T1000 (cell line): ENCODE measurements around the gene TAF1L.

Experiments used
- DNase-seq: peaks from one replicate; lab custom pipeline; 2025; ENCODE audit warnings: mixed read lengths; lab: John Stamatoyannopoulos, UW

The TAF1L gene

DNA sequence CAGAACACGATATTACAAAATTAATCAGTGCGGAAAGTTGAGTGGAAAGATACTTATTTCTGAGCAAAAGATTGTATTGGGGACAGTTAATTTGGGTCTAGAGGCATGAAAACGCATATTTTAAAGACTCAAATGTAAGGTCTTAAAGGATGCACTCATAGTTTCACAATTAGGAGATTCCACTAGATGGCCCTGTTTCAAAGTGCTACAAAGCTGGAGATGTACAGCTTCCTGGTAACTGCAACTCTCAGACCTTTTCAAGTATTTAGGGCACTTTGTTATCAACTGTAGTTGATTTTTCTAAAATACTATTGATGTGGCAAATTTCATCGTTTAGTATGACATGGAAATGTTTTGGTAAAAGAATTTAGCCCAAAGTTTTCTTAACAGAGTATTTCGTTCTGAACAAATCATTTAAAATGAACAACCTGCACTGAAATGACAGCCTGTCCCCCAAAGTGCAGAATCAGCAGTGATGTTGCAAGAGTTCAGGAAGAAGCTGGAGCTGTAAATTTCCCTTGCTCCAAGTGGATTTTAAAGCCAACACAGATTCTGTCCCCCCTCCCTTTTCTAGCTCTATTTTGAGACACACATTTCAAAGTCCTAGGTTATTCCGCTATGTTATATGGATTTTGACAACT is 46.3 kb downstream of the TAF1L start:
- DNase-seq = no peak

DNA sequence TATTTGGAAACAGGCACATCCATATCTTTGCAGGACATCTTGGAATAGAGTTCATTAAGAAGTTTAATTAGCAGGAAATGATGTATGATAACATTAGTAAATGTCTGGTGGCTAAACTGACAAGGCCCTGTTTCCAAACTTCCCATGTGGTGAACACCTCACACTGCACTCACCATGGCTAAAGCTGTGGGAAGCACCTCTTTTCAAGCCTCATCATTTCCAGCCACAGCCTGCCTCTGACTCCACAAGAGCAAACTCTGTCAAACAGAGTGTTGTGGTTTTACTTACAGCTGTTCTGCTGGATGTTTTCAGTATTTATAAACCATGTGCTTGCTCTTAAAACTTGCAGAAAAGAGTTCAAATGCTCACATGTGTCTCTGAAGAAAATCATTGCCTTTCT is 47.6 kb downstream of the TAF1L start:
- no peak for DNase-seq

DNA sequence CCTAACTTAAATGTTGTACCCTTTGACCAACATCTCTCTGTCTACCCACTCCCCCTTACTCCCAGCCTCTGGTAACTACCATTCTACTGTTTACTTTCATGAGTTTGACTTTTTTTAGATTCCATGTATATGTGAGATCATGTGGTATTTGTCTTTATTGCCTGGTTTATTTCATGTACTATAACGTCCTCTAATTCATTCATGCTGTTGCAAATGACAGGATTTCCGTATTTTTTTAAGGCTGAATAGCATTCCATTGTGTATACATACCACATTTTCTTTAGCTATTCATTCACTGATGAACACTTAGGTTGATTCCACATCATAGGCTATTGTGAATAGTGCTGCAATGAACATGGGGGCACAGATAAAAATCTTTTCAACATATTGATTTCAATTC is 50.7 kb downstream of the TAF1L start:
- no peak for DNase-seq

DNA sequence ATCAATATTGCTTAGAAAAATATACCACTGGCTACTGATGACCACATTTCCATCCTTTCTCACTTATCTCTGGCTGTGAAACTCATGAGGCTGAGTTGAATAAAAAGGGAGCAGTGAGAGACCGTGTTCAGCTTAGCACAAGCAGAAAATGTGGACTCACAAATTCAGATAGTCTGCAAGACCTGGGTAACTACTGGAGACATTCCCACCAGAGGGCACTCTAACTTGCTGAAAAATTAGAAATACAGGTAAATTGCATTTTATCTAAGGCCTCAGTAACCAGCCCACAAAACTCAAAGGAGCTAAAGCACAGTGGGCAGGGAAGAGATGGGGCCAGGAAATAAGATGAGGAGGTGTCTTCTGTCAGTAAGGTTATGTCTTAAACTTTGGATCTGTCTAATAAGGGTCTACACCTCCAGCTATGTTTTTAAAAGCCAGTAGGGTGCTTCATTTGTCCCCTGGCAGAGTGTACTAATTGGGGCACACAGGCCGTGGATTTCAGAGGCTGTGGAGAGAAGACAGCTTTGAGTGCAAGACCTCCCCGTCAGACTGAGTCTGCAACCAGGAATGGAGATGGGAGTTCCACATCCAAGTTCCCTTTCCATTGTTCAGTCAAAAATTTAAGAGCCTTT is 53.8 kb downstream of the TAF1L start:
- no peak for DNase-seq

DNA sequence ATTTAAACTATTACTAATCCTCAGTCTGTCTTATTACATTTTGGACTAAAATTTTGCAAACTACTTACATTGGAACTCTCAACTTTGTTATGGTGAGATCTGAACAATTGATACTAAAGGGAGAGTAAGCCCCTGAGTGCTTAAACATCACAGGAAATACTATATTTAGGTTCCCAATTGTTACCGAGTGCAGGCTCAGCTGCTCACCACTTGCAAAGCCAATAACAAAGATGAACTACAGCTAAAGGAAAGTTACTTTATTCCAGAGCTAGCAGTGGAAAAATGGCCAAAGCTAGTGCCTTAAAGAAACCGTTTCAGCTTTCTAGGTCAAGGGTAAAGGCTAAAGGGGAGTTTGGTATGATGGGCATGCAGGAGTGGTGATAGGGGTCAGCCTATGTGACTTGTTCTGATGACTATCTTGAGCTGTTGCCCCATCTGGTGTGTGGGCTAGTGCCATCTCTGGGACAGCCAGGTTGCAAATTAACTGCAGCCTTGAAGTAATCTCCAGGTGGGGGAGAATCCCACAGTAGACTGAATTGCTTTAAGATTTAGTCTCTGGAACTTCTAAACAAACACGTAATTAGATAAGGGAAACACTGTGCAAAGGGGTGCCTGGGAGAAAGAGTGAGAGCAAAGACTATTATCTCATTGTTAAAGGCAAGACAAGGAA is 54.7 kb downstream of the TAF1L start:
- no peak for DNase-seq

DNA sequence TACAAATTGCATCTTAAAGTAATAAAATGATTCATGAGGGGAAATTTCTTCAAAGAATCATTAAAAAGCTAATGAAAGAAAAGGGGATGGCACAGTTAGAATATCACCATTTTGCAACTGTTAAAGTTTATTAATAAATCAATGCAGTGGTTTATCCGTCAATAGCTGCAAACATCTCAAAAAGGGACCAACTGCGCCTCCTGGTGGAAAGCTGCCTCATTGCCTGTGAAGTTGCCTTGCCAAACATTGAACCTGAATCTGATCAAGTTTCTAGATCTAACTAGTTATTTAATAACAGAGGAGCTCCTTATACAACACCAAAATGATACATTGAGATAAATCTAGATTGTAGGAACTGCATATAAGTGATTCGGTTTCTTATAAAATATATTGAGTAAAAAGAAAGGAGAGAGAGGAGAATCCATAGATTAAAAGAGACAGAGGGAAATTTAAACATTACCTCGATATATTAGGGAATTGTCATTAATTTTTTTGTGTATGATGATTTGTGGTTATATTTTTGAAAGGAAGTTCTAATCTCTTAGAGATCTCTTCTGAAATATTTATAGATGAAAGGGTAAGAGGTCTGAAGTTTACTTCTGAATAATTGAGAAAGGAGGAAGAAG is 55.6 kb downstream of the TAF1L start:
- peak; percentile 30 for DNase-seq
